Measurements from ENCODE around the gene ECEL1.
"Not testable (repeated sequence)": the region's sequence is repeated elsewhere in the genome, so short reads cannot be mapped to it uniquely, and the experiment has no call there.

The ECEL1 gene

GRCh38 chr2:232460171-232460570 lies 27.5 kb downstream of the ECEL1 start:
- DNase-seq (ENCODE audit: low read depth in 2 of 2), result no peak

GRCh38 chr2:232459419-232460035 lies 28.1 kb downstream of the ECEL1 start:
- no peak for DNase-seq (ENCODE audit: low read depth in 2 of 2)

GRCh38 chr2:232458661-232459418 lies 28.8 kb downstream of the ECEL1 start:
- no peak for DNase-seq (ENCODE audit: low read depth in 2 of 2)

- no peak for DNase-seq (ENCODE audit: low read depth in 2 of 2)
These were observed 29.5 kb downstream of the ECEL1 start for GRCh38 chr2:232458051-232458660.

GRCh38 chr2:232457121-232458011 lies 30.3 kb downstream of the ECEL1 start:
- DNase-seq (ENCODE audit: low read depth in 2 of 2), result no peak

DNA sequence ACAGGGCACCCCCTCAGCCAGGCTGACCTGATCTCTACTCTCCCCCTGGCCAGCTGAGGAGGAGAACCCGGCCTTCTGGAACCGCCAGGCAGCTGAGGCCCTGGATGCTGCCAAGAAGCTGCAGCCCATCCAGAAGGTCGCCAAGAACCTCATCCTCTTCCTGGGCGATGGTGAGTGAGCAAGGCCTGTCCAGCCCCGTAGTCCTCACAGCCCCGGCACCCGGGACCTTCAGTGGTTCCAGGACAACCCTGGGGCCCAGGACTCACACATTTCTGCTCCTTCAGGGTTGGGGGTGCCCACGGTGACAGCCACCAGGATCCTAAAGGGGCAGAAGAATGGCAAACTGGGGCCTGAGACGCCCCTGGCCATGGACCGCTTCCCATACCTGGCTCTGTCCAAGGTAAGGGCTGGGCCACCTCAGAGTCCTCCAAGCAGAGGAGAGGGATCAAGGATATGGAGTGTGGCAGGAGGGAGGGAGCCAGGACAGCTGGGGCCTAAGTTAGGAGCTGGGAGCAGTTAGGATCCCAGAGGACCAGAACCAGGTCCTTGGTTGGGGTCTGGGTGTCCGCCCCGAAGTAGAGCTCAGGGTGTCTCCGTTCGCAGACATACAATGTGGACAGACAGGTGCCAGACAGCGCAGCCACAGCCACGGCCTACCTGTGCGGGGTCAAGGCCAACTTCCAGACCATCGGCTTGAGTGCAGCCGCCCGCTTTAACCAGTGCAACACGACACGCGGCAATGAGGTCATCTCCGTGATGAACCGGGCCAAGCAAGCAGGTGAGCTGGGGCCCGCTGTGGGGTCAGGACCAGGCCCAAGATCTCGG lies 31.1 kb downstream of the ECEL1 start:
- no peak for DNase-seq (ENCODE audit: low read depth in 2 of 2)

- no peak for DNase-seq (ENCODE audit: low read depth in 2 of 2)
These were observed 32.0 kb downstream of the ECEL1 start, which contains the start of gene ALPI for GRCh38 chr2:232455426-232456255. Gene ALPI, plus strand, starts transcription at chr2:232456153. Its CDS starts 47 bp downstream, at chr2:232456200.

DNA sequence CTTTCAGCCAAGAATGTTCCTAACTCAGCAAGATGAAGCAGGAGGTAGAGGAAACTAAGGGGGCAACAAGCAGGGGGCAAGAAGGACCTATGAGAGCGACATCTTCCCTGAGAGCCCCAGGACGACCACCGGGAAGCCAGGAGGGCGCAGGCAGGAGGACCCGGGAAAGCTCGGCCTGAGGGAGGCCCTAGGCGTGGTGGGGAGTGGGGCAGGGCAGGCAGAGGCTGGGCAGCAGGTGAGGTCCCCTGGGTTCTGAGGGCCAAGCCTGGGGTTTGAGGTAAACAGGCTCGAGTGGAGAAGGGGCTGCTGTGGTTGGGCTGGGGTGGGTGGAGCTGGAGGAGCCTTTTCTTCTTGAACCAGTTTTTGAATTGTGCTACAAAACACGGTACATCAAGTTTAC lies 33.0 kb downstream of the ECEL1 start:
- no peak for DNase-seq (ENCODE audit: low read depth in 2 of 2)

DNA sequence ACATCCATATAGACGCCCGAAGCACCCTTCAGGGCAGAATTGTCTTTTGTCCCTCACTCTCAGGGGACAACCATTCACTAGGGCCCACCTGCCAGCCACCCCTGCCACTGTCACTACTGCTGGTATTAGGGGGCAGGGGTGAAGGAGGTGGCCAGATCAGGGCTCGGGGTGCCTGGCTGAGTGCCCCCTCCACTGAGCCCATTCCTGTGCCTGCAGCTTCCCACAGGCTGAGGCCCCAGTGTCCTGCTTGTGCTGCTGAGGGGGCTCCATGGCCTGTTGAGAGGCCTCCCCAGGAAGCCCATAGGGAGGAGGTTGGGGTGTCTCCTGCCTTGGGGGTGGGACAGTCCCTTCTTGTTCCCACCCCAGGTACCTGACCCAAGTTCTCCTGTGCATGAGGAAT lies 36.0 kb downstream of the ECEL1 start:
- DNase-seq (ENCODE audit: low read depth in 2 of 2), result not testable (repeated sequence)

- no peak for DNase-seq (ENCODE audit: low read depth in 2 of 2)
These were observed 37.7 kb downstream of the ECEL1 start for GRCh38 chr2:232449964-232450363.

- DNase-seq (ENCODE audit: low read depth in 2 of 2), result no peak
These were observed 39.3 kb downstream of the ECEL1 start for GRCh38 chr2:232448304-232448690.

DNA sequence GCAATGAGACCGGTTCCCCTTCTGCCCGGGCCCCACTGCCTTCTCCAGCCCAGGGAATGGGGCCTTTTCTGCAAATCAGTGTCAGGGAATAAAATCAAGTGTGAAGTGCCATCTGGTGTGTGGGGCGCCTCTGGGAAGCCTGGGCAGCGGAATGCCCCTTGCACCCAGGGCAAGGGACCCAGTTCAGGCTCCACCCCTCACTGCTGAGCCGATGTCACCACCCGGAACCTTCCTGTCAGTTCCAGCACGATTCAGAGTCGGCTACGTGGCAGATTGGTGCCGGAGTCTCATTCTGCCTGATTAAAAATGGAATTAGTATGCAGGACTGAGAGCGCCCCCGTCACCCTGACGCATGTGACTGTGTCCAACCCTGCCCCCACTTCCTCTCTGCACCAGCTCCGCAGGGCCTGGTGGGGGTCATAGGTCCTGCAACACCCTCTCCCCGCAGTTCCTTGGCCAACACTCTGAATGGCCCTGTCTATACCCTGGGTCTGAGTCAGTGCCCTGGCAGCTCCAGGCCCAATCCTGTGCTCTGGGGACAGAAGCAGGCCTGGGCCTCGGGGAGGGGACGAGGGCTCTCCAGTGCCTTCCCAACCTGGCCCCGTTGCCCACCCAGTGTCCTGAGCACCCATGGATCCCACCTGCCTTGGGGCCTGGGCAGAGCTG lies 39.9 kb downstream of the ECEL1 start:
- no peak for DNase-seq (ENCODE audit: low read depth in 2 of 2)

DNA sequence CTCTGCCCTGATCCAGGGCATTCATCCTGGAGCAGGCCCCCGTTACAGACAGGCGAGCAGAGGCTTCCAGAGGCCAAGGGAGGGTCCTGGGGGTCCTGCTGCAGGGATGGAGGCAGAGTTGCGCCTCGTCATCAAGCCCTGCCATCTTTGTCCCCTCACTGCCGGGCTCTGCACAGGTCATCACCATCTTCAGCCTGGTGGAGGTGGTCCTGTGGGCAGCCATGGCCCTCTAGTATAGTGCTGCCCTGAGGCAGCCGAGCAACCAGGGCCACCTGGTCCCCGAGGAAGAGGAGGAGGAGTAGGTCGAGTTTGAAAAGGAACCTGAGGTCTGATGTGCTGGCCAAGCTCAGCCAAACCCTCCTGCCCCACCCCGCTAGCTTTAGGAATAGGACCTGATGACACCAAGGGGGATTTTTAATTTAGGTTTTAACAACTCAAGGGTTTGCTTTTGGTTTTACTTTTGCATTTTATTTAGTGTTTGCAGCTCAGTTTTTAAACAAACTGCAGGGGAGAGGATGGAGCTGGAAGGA lies 40.5 kb downstream of the ECEL1 start:
- DNase-seq (ENCODE audit: low read depth in 2 of 2), result no peak

- not testable (repeated sequence) for DNase-seq (ENCODE audit: low read depth in 2 of 2)
These were observed 41.3 kb downstream of the ECEL1 start for GRCh38 chr2:232446266-232446777.

DNA sequence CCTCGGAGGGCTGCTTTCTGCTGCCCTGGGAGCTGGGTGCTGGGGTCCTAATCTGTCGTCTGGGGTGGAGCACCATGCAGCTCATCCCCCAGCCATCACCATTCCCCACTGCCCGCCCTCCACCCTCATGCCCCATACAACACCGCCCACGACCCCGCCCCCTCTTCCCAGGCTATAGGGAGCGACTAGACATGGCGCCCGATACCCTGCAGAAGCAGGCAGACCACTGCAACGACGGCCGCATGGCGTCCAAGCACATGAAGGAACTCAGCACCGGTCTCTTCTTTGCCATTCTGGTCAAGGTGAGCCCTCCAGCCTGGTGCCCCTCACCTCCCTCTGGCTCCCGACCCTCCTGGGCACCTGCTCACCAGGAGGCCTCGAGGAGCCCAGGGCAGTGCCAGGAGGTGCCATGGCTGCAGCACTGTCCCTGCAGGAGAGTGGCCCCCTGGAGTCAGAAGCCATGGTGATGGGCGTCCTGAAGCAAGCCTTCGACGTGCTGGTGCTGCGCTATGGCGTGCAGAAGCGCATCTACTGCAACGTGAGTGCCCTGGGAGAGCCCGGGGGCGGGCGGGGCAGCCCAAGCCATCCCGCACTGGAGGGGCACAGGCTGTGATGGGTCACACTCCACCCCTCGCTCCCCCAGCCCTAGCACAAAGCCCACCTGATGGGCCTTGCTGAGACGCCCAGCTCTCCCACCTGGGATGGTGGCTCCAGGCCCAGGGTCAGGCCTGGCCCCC lies 42.3 kb downstream of the ECEL1 start:
- not testable (repeated sequence) for DNase-seq (ENCODE audit: low read depth in 2 of 2)

GRCh38 chr2:232444409-232445148 lies 43.1 kb downstream of the ECEL1 start:
- no peak for DNase-seq (ENCODE audit: low read depth in 2 of 2)

- not testable (repeated sequence) for DNase-seq (ENCODE audit: low read depth in 2 of 2)
These were observed 43.8 kb downstream of the ECEL1 start for GRCh38 chr2:232443669-232444408.

All from fibroblast of skin of left quadriceps (primary cell).